HCT116 (cell line): ENCODE measurements around the gene C21orf91.

Experiments used
- ATF3 ChIP-seq: IDR thresholded peaks from 2 replicates; pipeline ENCODE4 v1.6.1; 2012
- CBX3 ChIP-seq: IDR thresholded peaks from 2 replicates; pipeline ENCODE4 v1.6.1; 2012; ENCODE audit warnings: low read depth
- CEBPB ChIP-seq: IDR thresholded peaks from 2 replicates; pipeline ENCODE4 v1.6.1; 2012; ENCODE audit warnings: low read depth
- CTCF ChIP-seq, 3 experiments: fragments of 200-600 bp in 1 of 3; sonication (generic) in 1 of 3; IDR thresholded peaks in 2 of 3; conservative IDR thresholded peaks in 1 of 3; 2 replicates each; pipeline ENCODE4 v1.5.1; 2012 to 2017; ENCODE audit warnings: low read depth in 2 of 3, low read length in 2 of 3, antibody characterized with exemption in 1 of 3, borderline replicate concordance in 1 of 3, control low read depth in 1 of 3, mild to moderate bottlenecking in 1 of 3, mixed read lengths in 1 of 3, mixed run types in 1 of 3, moderate library complexity in 1 of 3; ENCODE audit not compliant: insufficient read depth in 1 of 3
- EZH2phosphoT487 ChIP-seq: fragments of 200-600 bp; IDR thresholded peaks from 2 replicates; pipeline ENCODE4 v1.6.1; 2018; ENCODE audit warnings: antibody characterized with exemption, borderline replicate concordance
- POLR2A ChIP-seq: IDR thresholded peaks from 2 replicates; pipeline ENCODE4 v1.7.0; 2011; ENCODE audit warnings: borderline replicate concordance; ENCODE audit not compliant: insufficient read depth, insufficient read length; ENCODE audit errors: extremely low read depth
- SP1 ChIP-seq: IDR thresholded peaks from 2 replicates; pipeline ENCODE4 v1.6.1; 2012; ENCODE audit warnings: low read depth
- ZFX ChIP-seq: fragments of 450-650 bp; IDR thresholded peaks from 2 replicates; pipeline ENCODE4 v1.6.1; 2017
- ZNF274 ChIP-seq: fragments of 200-500 bp; sonication (Bioruptor generic); IDR thresholded peaks from 2 replicates; pipeline ENCODE4 v1.6.1; 2014; ENCODE audit warnings: mild to moderate bottlenecking, low read depth, low read length, inconsistent platforms

DNA sequence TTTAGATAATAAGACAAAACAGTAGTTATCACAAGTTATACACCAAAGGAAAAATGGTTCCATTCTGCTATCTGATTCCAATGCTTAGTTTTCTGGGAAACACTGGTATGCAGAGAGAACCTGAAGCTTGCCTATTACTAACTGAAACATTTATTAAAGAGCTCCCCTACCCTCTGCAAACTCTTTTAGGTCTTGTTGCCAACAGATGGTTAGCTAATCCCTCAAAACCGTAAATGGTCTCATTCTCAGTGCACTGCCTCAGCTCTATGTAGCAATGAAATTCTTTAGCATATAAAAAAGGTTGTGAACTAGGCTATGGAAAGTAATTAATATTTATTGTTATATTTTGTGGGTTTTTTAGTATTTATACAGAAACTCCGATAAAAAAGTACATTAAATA, 20.4 kb downstream of the C21orf91 start:
- no peak for TF ChIP-seq POLR2A
- TF ChIP-seq CTCF (IDR thresholded peaks at IDR 0.05 in 2 of 3, conservative IDR thresholded peaks at IDR 0.05 in 1 of 3; ENCODE audit: borderline replicate concordance in 1 of 3, insufficient read depth in 1 of 3, low read depth in 2 of 3, low read length in 2 of 3): no peak
- TF ChIP-seq CBX3: no peak
- TF ChIP-seq SP1: no peak
- no peak for TF ChIP-seq ZNF274
- no peak for TF ChIP-seq ZFX
- TF ChIP-seq CEBPB: no peak
- no peak for TF ChIP-seq ATF3
- TF ChIP-seq EZH2phosphoT487: no peak
